NCI-H1105 (cell line): ENCODE data around the gene MAP2K7.
"Not testable (repeated sequence)": the region's sequence is repeated elsewhere in the genome, so short reads cannot be mapped to it uniquely, and the experiment has no call there.

ENCODE experiments used
- DNase-seq: peaks from one replicate; lab custom pipeline; 2025; lab: John Stamatoyannopoulos, UW

Gene MAP2K7

GRCh38 chr19:7903244-7904073 lies at the start of gene MAP2K7:
Gene MAP2K7 (plus strand): TSS chr19:7903877. CDS start chr19:7903945, 68 bp downstream.
- peak; percentile 100 for DNase-seq

- DNase-seq = no peak
Measured at GRCh38 chr19:7855426-7856108, 48.1 kb upstream of the MAP2K7 start.

GRCh38 chr19:7856109-7856591 lies 47.5 kb upstream of the MAP2K7 start:
- DNase-seq = no peak

GRCh38 chr19:7856679-7857663 lies 46.7 kb upstream of the MAP2K7 start:
- DNase-seq = no peak

DNA sequence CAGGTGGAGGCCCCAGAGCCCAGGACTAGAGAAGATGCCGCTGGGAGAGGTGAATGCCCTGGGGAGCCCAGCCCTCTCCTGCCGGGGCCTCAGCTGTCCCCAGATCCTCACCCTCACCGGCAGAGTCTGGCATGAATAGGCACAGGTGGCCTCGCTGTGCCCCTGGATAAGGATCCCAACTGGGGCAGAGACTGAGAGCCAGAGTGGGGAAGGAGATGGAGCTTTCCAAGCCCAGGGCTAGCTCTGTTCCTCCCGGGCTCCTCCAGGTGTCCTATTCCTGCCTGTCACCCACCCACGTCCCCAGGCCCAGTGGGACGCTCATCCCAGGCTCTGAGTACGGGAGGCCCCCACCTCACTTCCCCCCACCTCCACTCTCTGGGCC lies 46.0 kb upstream of the MAP2K7 start:
- no peak for DNase-seq

GRCh38 chr19:7858109-7858770 lies 45.4 kb upstream of the MAP2K7 start:
- DNase-seq = peak; percentile 37

GRCh38 chr19:7859087-7859486 lies 44.6 kb upstream of the MAP2K7 start:
- DNase-seq = not testable (repeated sequence)

DNA sequence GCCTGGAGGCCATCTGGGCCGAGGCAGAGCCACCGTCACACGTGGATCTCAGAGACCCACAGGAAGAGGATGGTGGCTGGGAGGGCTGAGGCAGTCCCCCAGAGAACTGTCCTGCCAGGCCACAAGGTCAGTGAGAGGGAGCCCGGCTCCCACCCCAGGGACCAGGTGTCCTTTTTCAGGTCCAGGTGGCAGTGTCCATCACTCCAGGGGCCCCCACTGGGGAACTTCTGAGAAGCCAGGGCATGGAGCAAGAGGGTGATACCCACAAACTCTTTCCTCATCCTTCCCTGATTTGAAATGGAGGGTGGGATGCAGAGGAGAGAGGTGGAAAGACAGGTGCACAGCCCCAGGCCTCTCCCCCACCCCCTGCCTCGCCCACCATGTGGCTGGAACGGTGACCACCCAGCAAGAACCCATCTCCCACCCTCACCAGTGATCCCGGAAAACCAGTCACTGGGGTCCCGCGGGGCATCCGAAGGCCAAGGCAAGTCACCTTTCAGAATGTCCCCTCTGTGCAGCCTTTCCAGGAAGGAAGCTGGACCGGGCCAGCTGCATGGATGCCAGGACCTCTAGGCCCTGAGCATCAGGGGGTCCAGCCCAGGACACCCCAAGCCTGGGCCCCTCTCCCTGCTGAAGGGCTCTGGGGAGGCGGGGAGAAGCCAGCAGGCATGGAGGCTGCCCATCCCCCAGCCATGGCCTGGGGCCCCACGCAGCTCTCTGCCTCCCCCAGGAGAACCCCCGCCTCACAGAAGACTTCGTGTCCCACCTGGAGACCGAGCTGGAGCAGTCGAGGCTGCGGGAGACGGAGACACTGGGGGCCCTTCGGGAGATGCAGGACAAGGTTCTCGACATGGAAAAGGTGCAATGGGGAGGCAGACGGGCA lies 43.6 kb upstream of the MAP2K7 start:
- DNase-seq = no peak

GRCh38 chr19:7860714-7861618 lies 42.7 kb upstream of the MAP2K7 start:
- no peak for DNase-seq

GRCh38 chr19:7861619-7862412 lies 41.9 kb upstream of the MAP2K7 start:
- DNase-seq = no peak

GRCh38 chr19:7862413-7862951 lies 41.2 kb upstream of the MAP2K7 start:
- peak; percentile 56 for DNase-seq

DNA sequence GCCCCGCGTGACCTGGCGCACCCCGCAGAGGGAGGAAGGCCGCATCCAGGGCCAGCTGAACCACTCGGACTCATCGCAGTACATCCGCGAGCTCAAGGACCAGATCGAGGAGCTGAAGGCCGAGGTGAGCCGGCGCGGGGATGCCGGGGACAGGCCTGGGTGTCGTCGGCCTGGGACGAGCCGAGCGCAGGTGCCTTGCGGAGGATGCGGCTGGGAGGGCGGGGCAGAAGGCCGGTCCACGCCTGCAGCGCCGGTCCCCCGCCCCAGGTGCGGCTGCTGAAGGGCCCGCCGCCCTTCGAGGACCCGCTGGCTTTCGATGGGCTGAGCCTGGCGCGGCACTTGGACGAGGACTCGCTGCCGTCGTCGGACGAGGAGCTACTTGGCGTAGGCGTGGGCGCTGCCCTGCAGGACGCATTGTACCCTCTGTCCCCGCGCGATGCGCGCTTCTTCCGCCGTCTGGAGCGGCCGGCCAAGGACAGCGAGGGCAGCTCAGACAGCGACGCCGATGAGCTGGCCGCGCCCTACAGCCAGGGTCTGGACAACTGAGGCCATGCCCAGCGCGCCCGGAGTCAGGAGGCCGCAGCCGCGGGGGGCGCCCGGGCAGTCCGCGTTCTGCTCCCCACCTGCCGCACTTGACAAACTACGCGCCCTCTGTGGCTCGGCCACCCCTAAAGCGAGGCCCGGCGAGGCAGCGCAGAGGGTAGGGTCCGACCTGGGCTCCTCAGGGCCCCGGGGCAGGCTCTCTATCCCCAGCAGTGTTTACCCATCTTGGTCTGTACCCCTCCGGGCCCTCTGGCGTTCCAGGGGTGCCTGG lies 40.3 kb upstream of the MAP2K7 start:
- no peak for DNase-seq

DNA sequence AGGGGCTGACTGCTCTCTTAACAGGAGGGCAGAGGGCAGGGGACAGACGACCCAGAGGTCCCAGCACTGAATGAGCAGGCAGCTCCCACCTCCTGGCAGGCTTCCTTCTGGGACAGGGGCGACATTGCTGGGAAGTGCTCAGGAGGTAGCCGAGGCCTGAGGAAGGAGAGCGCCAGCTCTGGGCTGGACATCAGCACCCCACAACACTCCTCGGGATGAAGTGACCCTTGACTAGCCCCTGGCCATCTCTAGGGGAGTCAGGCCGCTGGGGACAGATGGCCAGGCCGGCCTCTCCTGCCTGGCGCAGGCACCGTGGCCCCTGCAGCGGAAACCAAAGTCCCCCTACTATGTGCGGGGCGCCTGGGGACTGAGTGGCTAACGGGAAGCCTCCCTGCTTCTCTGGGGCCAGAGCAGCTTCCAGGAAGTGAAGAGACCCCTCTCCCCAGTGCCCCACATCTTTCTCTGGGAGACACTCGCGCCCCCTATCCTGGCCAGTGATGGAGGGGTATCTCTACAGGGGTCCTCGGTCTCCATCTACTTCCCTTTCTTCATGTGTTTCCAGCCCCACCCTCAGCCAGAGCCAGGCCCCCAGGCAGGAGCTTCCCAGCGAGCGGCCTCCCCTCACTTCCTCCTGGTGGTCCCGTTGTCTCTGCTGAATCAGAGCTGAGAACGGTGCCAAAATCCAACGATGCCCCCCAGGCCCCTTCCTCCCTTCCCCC lies 39.5 kb upstream of the MAP2K7 start:
- no peak for DNase-seq

- DNase-seq = no peak
Measured at GRCh38 chr19:7864690-7865074, 39.0 kb upstream of the MAP2K7 start.

GRCh38 chr19:7865262-7865911 lies 38.3 kb upstream of the MAP2K7 start:
- DNase-seq = no peak

GRCh38 chr19:7866399-7867091 lies 37.1 kb upstream of the MAP2K7 start:
- DNase-seq = no peak
